ENCODE measurements around the gene RAB3GAP2.

DNA sequence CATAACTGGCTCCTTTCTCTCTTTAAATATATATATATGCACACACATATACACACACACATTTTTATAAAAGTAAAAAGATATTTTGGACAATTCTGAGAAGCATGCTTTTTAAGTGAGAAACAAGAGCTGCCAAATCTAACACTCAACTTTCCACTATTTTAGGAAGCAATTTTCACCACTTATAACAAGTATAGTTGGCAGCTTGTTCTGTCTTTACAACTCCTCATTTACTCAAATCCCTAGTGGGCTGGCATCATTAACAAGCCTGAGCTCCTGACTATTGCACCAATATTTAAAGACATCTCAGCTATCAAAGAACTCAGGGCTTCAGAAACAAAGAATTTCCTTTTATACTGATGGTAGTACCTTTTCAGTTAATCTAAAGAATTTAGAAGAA lies 76.6 kb downstream of the RAB3GAP2 start:
- TF ChIP-seq, protein P1, sequence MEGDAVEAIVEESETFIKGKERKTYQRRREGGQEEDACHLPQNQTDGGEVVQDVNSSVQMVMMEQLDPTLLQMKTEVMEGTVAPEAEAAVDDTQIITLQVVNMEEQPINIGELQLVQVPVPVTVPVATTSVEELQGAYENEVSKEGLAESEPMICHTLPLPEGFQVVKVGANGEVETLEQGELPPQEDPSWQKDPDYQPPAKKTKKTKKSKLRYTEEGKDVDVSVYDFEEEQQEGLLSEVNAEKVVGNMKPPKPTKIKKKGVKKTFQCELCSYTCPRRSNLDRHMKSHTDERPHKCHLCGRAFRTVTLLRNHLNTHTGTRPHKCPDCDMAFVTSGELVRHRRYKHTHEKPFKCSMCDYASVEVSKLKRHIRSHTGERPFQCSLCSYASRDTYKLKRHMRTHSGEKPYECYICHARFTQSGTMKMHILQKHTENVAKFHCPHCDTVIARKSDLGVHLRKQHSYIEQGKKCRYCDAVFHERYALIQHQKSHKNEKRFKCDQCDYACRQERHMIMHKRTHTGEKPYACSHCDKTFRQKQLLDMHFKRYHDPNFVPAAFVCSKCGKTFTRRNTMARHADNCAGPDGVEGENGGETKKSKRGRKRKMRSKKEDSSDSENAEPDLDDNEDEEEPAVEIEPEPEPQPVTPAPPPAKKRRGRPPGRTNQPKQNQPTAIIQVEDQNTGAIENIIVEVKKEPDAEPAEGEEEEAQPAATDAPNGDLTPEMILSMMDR (conservative IDR thresholded peaks at IDR 0.05 in 1 of 2, IDR thresholded peaks at IDR 0.05 in 1 of 2; ENCODE audit: low read depth in 1 of 2, low read length in 2 of 2): no peak
- no peak for TF ChIP-seq EZH2 (IDR thresholded peaks at IDR 0.05; ENCODE audit: low read length, missing control alignments)

Data from fibroblast of lung (primary cell).